Measurements from ENCODE around the gene RUNX1. TPM values are rescaled to one million over a fixed set of nuclear protein-coding genes. Genes with fewer than 3 reads are reported as not detected.

Gene RUNX1
- total and polyA plus RNA-seq, 4 donors, result 23.3 to 100 (median 33.4) TPM

DNA sequence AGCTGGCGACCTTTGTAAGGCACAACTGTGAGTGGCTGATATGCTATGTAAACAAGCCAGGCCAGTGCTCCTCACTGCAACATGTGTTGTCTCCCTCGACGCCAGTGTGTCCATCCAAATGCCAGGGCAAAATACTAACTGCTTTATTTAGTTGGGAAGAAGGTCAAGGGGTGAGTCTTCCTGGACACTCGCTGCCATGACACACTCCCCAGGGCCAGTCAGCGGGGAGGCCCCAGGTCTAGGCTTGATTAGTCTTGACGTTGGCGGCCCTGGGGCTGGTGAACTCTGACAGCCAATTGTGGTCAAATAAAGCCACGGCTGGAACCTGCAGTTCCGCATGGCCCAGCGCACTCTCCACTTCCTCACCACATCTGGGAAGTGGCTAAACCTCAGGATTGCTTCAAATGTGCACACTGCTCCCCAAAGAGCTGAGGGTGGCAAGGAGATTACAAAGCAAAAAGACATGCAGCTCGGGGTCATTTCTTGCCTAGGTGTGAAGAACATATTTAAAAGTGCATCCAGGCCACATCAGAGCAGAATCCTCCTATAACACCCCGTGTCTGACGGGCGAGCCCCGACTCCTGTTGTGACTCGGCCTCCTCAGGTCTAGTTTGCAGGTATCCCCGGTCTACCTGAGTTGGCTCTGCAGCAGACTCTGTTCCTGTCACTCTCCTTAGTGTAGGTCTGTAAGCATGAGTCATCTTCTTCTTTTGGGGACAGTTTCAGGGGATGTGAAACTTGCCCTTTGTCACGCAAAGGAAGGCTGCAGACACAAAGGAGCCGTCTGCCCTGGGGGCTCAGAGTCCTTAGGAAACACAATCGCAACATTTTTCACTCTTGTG is 183.5 kb downstream of the RUNX1 start:
- H3K4me1 ChIP-seq (ENCODE audit: control insufficient read depth in 5 of 5, insufficient read depth in 5 of 5, low read length in 5 of 5), result peaks cover 0 to 18% (median 11%) of the 10 kb centered on the region in 5 donors
- ATAC-seq (ENCODE audit: insufficient read depth, low FRiP score) (no peak), DNase-seq (no peak)
- peak overlapping the region in 1 of 2 donors; percentile 77 for H3K27ac ChIP-seq (ENCODE audit: low read depth in 1 of 2, low read length in 1 of 2)
- no peaks in the 10 kb centered on the region for H3K9me3 ChIP-seq (ENCODE audit: control insufficient read depth in 4 of 4, insufficient read depth in 3 of 4, low read length in 3 of 4)
- H3K4me3 ChIP-seq, result no peak overlapping the region
- TF ChIP-seq, protein P1, sequence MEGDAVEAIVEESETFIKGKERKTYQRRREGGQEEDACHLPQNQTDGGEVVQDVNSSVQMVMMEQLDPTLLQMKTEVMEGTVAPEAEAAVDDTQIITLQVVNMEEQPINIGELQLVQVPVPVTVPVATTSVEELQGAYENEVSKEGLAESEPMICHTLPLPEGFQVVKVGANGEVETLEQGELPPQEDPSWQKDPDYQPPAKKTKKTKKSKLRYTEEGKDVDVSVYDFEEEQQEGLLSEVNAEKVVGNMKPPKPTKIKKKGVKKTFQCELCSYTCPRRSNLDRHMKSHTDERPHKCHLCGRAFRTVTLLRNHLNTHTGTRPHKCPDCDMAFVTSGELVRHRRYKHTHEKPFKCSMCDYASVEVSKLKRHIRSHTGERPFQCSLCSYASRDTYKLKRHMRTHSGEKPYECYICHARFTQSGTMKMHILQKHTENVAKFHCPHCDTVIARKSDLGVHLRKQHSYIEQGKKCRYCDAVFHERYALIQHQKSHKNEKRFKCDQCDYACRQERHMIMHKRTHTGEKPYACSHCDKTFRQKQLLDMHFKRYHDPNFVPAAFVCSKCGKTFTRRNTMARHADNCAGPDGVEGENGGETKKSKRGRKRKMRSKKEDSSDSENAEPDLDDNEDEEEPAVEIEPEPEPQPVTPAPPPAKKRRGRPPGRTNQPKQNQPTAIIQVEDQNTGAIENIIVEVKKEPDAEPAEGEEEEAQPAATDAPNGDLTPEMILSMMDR (IDR thresholded peaks at IDR 0.05; ENCODE audit: control extremely low read depth, extremely low read depth), result no peak
- no peaks in the 10 kb centered on the region for H3K27me3 ChIP-seq (ENCODE audit: control insufficient read depth in 3 of 3, insufficient read depth in 3 of 3, low read length in 2 of 3)
- WGBS, 2 donors, result 36 to 51% methylated on average over 20 of the region's 20 CpGs
- H3K36me3 ChIP-seq (ENCODE audit: control insufficient read depth in 4 of 4, insufficient read depth in 4 of 4, low read length in 4 of 4), result peaks cover 0 to 33% (median 0%) of the 10 kb centered on the region in 4 donors
- H3K9ac ChIP-seq (ENCODE audit: insufficient read depth in 1 of 2, low read length in 2 of 2), result no peak overlapping the region

DNA sequence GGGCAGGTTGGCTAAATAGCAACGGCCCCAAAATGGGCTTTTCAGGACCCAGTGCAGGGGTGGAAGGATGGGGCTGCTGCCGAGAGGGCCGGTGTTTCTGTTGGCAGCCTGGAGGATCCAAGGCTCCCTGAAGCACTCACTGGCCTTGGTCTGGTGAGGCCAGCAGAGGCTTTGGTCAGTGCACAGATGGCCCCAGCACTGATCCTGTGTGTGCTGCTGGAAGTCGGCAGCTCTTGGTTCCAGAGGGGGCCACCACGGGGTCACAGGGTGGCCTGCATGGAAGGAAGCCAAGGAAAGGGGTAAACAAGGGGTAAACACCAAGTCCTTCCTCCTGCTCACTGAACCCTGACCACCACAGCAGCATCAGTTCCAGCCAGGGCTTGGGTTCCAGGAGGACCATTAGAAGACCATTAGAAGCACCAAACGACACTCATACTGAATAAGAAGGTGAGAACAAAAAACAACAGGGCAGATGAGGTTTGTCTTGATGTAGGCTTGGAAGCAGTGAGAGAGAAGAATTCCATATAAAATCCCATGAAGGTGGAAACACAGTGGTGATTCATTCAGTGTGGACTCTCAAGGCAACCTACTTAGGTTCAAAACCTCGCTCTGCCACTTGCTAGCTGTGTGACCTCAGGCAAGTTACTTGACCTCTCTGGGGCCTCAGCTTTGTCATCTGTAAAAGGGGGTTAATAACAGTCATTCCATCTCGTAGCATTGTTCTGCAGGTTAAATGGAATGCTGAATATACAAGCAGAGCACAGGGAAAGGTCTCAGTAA is 184.5 kb downstream of the RUNX1 start:
- no peak overlapping the region for H3K9ac ChIP-seq (ENCODE audit: insufficient read depth in 1 of 2, low read length in 2 of 2)
- H3K4me3 ChIP-seq, result no peak overlapping the region
- H3K9me3 ChIP-seq (ENCODE audit: control insufficient read depth in 4 of 4, insufficient read depth in 3 of 4, low read length in 3 of 4), result no peaks in the 10 kb centered on the region
- H3K27me3 ChIP-seq (ENCODE audit: control insufficient read depth in 3 of 3, insufficient read depth in 3 of 3, low read length in 2 of 3), result no peaks in the 10 kb centered on the region
- TF ChIP-seq, protein P1 (IDR thresholded peaks at IDR 0.05; ENCODE audit: control extremely low read depth, extremely low read depth), result no peak
- peaks cover 0 to 28% (median 0%) of the 10 kb centered on the region in 4 donors for H3K36me3 ChIP-seq (ENCODE audit: control insufficient read depth in 4 of 4, insufficient read depth in 4 of 4, low read length in 4 of 4)
- peaks cover 0 to 13% (median 8%) of the 10 kb centered on the region in 5 donors for H3K4me1 ChIP-seq (ENCODE audit: control insufficient read depth in 5 of 5, insufficient read depth in 5 of 5, low read length in 5 of 5)
- DNase-seq, result no peak
- no peak for ATAC-seq (ENCODE audit: insufficient read depth, low FRiP score)
- WGBS, 2 donors, result 70 to 81% methylated on average over 8 of the region's 8 CpGs
- H3K27ac ChIP-seq (ENCODE audit: low read depth in 1 of 2, low read length in 1 of 2), result peak overlapping the region in 1 of 2 donors; percentile 77

GRCh38 chr21:34862951-34863350 is 186.2 kb downstream of the RUNX1 start:
- Histone ChIP-seq H3K9ac (ENCODE audit: insufficient read depth in 1 of 2, low read length in 2 of 2) (no peak overlapping the region), H3K27me3 (ENCODE audit: control insufficient read depth in 3 of 3, insufficient read depth in 3 of 3, low read length in 2 of 3) (no peaks in the 10 kb centered on the region), H3K4me3 (no peak overlapping the region), H3K27ac (ENCODE audit: low read depth in 1 of 2, low read length in 1 of 2) (no peak overlapping the region), H3K9me3 (ENCODE audit: control insufficient read depth in 4 of 4, insufficient read depth in 3 of 4, low read length in 3 of 4) (no peaks in the 10 kb centered on the region), H3K4me1 (ENCODE audit: control insufficient read depth in 5 of 5, insufficient read depth in 5 of 5, low read length in 5 of 5) (peaks cover 0 to 13% (median 6%) of the 10 kb centered on the region in 5 donors), H3K36me3 (ENCODE audit: control insufficient read depth in 4 of 4, insufficient read depth in 4 of 4, low read length in 4 of 4) (peaks cover 0 to 32% (median 0%) of the 10 kb centered on the region in 4 donors)
- TF ChIP-seq, protein P1 (IDR thresholded peaks at IDR 0.05; ENCODE audit: control extremely low read depth, extremely low read depth), result no peak
- DNase-seq, result no peak
- WGBS, 2 donors, result 94 to 96% methylated on average over 3 of the region's 3 CpGs
- ATAC-seq (ENCODE audit: insufficient read depth, low FRiP score), result no peak

Measured in lung (tissue), 12 donors.